ENCODE data around the gene WASHC4. TPM values are rescaled to one million over a fixed set of nuclear protein-coding genes. Genes with fewer than 3 reads are reported as not detected.

The WASHC4 gene
- total RNA-seq, 1 experiment from 2014 or later = 42.9 TPM

DNA sequence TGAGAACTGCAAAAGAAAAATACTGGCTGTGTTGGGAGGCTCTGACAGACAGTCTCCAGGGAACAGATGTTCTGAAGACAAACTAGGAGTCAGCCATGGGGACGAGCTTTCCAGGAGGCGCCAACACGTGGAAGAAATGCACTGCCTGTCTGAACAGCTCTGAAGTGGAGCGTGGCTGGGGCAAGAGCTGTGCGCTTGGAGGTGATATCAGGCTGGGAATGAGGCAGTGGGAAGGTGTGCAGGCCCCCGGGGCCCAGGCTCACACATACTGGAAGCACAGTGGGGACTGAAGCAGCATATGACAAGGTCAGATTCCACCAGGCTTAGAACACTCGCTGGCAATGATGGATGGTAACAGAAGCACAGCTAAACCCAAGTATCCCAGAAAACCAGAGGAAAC is 110.9 kb downstream of the WASHC4 start (continued):
- TF ChIP-seq NR1H2 (CRISPR knock-in tag; IDR thresholded peaks at IDR 0.05) = no peak

Other genes with a start within 250 kb of the WASHC4 start
- gene SLC41A2, start 149.4 kb upstream of the WASHC4 start, total RNA-seq (2021) = 2.8 to 3.8 TPM (median 3.8 TPM) in 3 replicates
- gene NOPCHAP1, start 121.4 kb upstream of the WASHC4 start, total RNA-seq (2021) = 34.8 to 38.2 TPM (median 35.0 TPM) in 3 replicates
- 3.5 to 7.7 TPM (median 5.5 TPM) in 3 replicates for gene ALDH1L2, start 23.3 kb upstream of the WASHC4 start, total RNA-seq (2021)
- 16.1 to 21.7 TPM (median 19.9 TPM) in 3 replicates for gene APPL2, start 128.4 kb downstream of the WASHC4 start, total RNA-seq (2021)
- gene C12orf75, start 223.0 kb downstream of the WASHC4 start, total RNA-seq (2021) = 25.5 to 31.2 TPM (median 27.4 TPM) in 3 replicates